B cell (primary cell): Measurements from ENCODE around the gene OVOL3. TPM values are rescaled to one million over a fixed set of nuclear protein-coding genes. Genes with fewer than 3 reads are reported as not detected.

Source experiments
- ATAC-seq: fragments of 200-7000 bp; cut with Tn5 transposase; one replicate; pipeline ENCODE4 v1.10.0; 2021; ENCODE audit warnings: low read depth, mild to moderate bottlenecking, moderate number of reproducible peaks, moderate library complexity
- CTCF ChIA-PET: fragments of 350-600 bp; sonication (Branson Sonifier 250); formaldehyde crosslinking; loops from one replicate; lab custom pipeline; 2021; ENCODE audit warnings: antibody characterized with exemption, inconsistent platforms; lab: Charles Lee
- POLR2A ChIA-PET: fragments of 350-600 bp; sonication (Branson Sonifier 250); formaldehyde crosslinking; loops from one replicate; lab custom pipeline; 2021; ENCODE audit warnings: antibody characterized with exemption; lab: Charles Lee
- DNase-seq: peaks from one replicate; pipeline ENCODE4 v3.0.0; 2013
- H2AFZ ChIP-seq: 2 replicates; pipeline ENCODE4 v1.6.1; 2012; ENCODE audit warnings: mild to moderate bottlenecking, low read depth, low read length; ENCODE audit not compliant: insufficient read depth, poor library complexity, severe bottlenecking
- H3K27ac ChIP-seq, 2 donors: 1 replicate in 1 of 2; 2 replicates in 1 of 2; pipeline ENCODE4 v1.5.1; 2012 to 2013; ENCODE audit warnings: low read length in 2 of 2, mild to moderate bottlenecking in 2 of 2, moderate library complexity in 1 of 2
- H3K27me3 ChIP-seq, 4 experiments: fragments of 200-600 bp in 1 of 4; sonication (generic) in 1 of 4; replicated peaks in 1 of 4; 1 replicate in 2 of 4; 2 replicates in 2 of 4; pipeline versions ENCODE4 v1.6.1 to v1.7.0; 2013 to 2016; ENCODE audit warnings: low read length in 3 of 4, mild to moderate bottlenecking in 2 of 4, mixed read lengths in 1 of 4, moderate library complexity in 1 of 4; ENCODE audit not compliant: insufficient read depth in 4 of 4, control insufficient read depth in 3 of 4; ENCODE audit errors: control extremely low read depth in 1 of 4
- H3K36me3 ChIP-seq, 2 experiments: replicated peaks in 1 of 2; 1 replicate in 1 of 2; 2 replicates in 1 of 2; pipeline versions ENCODE4 v1.6.1 to v1.7.1; 2013; ENCODE audit warnings: low read length in 1 of 2; ENCODE audit not compliant: insufficient read depth in 2 of 2, control insufficient read depth in 1 of 2; ENCODE audit errors: control extremely low read depth in 1 of 2, extremely low read depth in 1 of 2
- H3K4me1 ChIP-seq, 2 donors: fragments of 200-600 bp in 1 of 2; sonication (generic) in 1 of 2; 1 replicate in 1 of 2; 2 replicates in 1 of 2; pipeline versions ENCODE4 v1.5.1 to v1.6.1; 2013 to 2017; ENCODE audit warnings: low read length in 2 of 2; ENCODE audit not compliant: control insufficient read depth in 2 of 2, insufficient read depth in 2 of 2
- H3K4me2 ChIP-seq: replicated peaks from 2 replicates; pipeline ENCODE3; 2012; ENCODE audit warnings: mild to moderate bottlenecking, low read depth, low read length; ENCODE audit not compliant: poor library complexity, severe bottlenecking
- H3K4me3 ChIP-seq, 5 experiments: fragments of 200-600 bp in 1 of 5; sonication (generic) in 1 of 5; 1 replicate in 3 of 5; 2 replicates in 2 of 5; pipeline versions ENCODE4 v1.5.1 to v1.7.0; 2011 to 2016; ENCODE audit warnings: low read length in 4 of 5, mild to moderate bottlenecking in 4 of 5, low read depth in 2 of 5, control low read depth in 1 of 5, moderate library complexity in 1 of 5; ENCODE audit not compliant: insufficient read depth in 1 of 5; ENCODE audit errors: control extremely low read depth in 1 of 5, extremely low read depth in 1 of 5
- H3K79me2 ChIP-seq: fragments of 200-600 bp; sonication (generic); one replicate; pipeline ENCODE4 v1.6.0; 2016; ENCODE audit warnings: low read length; ENCODE audit not compliant: control insufficient read depth, insufficient read depth
- H3K9ac ChIP-seq: fragments of 200-600 bp; sonication (generic); 2 replicates; pipeline ENCODE4 v1.6.1; 2017; ENCODE audit warnings: mild to moderate bottlenecking, low read length, moderate library complexity
- H3K9me3 ChIP-seq, 3 donors: one replicate each; pipeline versions ENCODE4 v1.6.1 to v1.7.1; 2013; ENCODE audit warnings: low read length in 2 of 3; ENCODE audit not compliant: control insufficient read depth in 2 of 3, insufficient read depth in 1 of 3; ENCODE audit errors: control extremely low read depth in 1 of 3
- H4K20me1 ChIP-seq: 2 replicates; pipeline ENCODE4 v1.6.0; 2012; ENCODE audit warnings: mild to moderate bottlenecking, low read length; ENCODE audit not compliant: insufficient read depth, control insufficient read depth, poor library complexity, severe bottlenecking
- H3K27ac Mint-ChIP-seq: one replicate; pipeline ENCODE4 v1.8.0; 2021; ENCODE audit warnings: mixed read lengths
- H3K27me3 Mint-ChIP-seq: one replicate; pipeline ENCODE4 v1.8.0; 2021; ENCODE audit warnings: mixed read lengths
- H3K4me1 Mint-ChIP-seq: one replicate; pipeline ENCODE4 v1.8.0; 2021; ENCODE audit warnings: mixed read lengths
- H3K4me3 Mint-ChIP-seq: one replicate; pipeline ENCODE4 v1.8.0; 2021; ENCODE audit warnings: mixed read lengths
- H3K9me3 Mint-ChIP-seq: one replicate; pipeline ENCODE4 v1.8.0; 2022; ENCODE audit warnings: mixed read lengths; ENCODE audit not compliant: insufficient read depth
- CTCF ChIP-seq: fragments of 200-600 bp; IDR thresholded peaks from one replicate; pipeline ENCODE4 v1.8.0; 2022; ENCODE audit warnings: antibody characterized with exemption, mild to moderate bottlenecking
- EZH2 ChIP-seq: IDR thresholded peaks from 2 replicates; pipeline ENCODE4 v1.6.1; 2012; ENCODE audit warnings: borderline replicate concordance, low read depth, mild to moderate bottlenecking, moderate library complexity, low read length; ENCODE audit not compliant: insufficient read depth, poor library complexity, severe bottlenecking
- WGBS: methylation state at CpG from one replicate; pipeline ENCODE4 v1.1.5; 2013; ENCODE audit warnings: missing lambda C conversion rate; ENCODE audit not compliant: insufficient coverage; 5-methylcytosine and 5-hydroxymethylcytosine counted together
- intact Hi-C: fragments of 100-400 bp; cut with micrococcal nuclease; formaldehyde crosslinking; loops from one replicate; pipeline ENCODE4 v1.10.0; 2022
- polyA plus RNA-seq: library from polyadenylated mRNA; depleted of rRNA; stranded (reverse); fragments of >200 nt; gene quantifications from 2 replicates; pipeline ENCODE4 v1.2.3, GENCODE V29; 2012
- total RNA-seq, 2 donors: library from RNA; stranded (reverse); fragments of 120-200 nt in 1 of 2; gene quantifications; 1 replicate in 1 of 2; 2 replicates in 1 of 2; pipeline versions ENCODE4 v1.2.3 to v1.2.4, GENCODE V29; 2013 to 2022

OVOL3 gene
- total and polyA plus RNA-seq, 2 donors (not counting 1 experiment from before 2014, with no cell fraction given): not detected

GRCh38 chr19:36093687-36094086 lies 17.3 kb upstream of the OVOL3 start:
- Histone ChIP-seq H3K27me3 (no peaks in the 10 kb centered on the region), H3K4me3 (no peak overlapping the region), H4K20me1 (no peaks in the 10 kb centered on the region), H3K4me2 (no peak overlapping the region), H3K9ac (no peak overlapping the region), H3K4me1 (no peaks in the 10 kb centered on the region), H2AFZ (no peak overlapping the region), H3K79me2 (no peaks in the 10 kb centered on the region), H3K27ac (no peak overlapping the region), H3K36me3 (no peaks in the 10 kb centered on the region), H3K9me3 (no peaks in the 10 kb centered on the region)
- ChIA-PET POLR2A (no interaction called here), CTCF (no interaction called here)
- 94% methylated on average over 4 of the region's 6 CpGs for WGBS
- DNase-seq: no peak
- TF ChIP-seq CTCF (no peak), EZH2 (no peak)
- intact Hi-C loops: no loop called here
- Mint-ChIP-seq H3K9me3 (no peaks in the 10 kb centered on the region), H3K4me1 (no peaks in the 10 kb centered on the region), H3K4me3 (no peak overlapping the region), H3K27me3 (no peaks in the 10 kb centered on the region), H3K27ac (no peak overlapping the region)
- no peak for ATAC-seq

- ChIA-PET POLR2A (no interaction called here), CTCF (no interaction called here)
- no peak overlapping the region for H3K4me3 ChIP-seq
- no peak overlapping the region for H3K27ac ChIP-seq
- ATAC-seq (no peak), DNase-seq (no peak)
- intact Hi-C loops: no loop called here
- Mint-ChIP-seq H3K4me3 (no peak overlapping the region), H3K27ac (no peak overlapping the region), H3K4me1 (no peaks in the 10 kb centered on the region), H3K27me3 (no peaks in the 10 kb centered on the region), H3K9me3 (no peaks in the 10 kb centered on the region)
- H3K27me3 ChIP-seq: no peaks in the 10 kb centered on the region
- H3K4me2 ChIP-seq: no peak overlapping the region
- no peak overlapping the region for H3K9ac ChIP-seq
- H4K20me1 ChIP-seq: no peaks in the 10 kb centered on the region
- TF ChIP-seq CTCF (no peak), EZH2 (no peak)
- H3K9me3 ChIP-seq: no peaks in the 10 kb centered on the region
- no peaks in the 10 kb centered on the region for H3K36me3 ChIP-seq
- H2AFZ ChIP-seq: no peak overlapping the region
- H3K79me2 ChIP-seq: no peaks in the 10 kb centered on the region
- no peaks in the 10 kb centered on the region for H3K4me1 ChIP-seq
- 93% methylated on average over 3 of the region's 6 CpGs for WGBS
Observed at GRCh38 chr19:36097036-36097435, 13.9 kb upstream of the OVOL3 start.
